ENCODE measurements around the gene BACE2.

The BACE2 gene

DNA sequence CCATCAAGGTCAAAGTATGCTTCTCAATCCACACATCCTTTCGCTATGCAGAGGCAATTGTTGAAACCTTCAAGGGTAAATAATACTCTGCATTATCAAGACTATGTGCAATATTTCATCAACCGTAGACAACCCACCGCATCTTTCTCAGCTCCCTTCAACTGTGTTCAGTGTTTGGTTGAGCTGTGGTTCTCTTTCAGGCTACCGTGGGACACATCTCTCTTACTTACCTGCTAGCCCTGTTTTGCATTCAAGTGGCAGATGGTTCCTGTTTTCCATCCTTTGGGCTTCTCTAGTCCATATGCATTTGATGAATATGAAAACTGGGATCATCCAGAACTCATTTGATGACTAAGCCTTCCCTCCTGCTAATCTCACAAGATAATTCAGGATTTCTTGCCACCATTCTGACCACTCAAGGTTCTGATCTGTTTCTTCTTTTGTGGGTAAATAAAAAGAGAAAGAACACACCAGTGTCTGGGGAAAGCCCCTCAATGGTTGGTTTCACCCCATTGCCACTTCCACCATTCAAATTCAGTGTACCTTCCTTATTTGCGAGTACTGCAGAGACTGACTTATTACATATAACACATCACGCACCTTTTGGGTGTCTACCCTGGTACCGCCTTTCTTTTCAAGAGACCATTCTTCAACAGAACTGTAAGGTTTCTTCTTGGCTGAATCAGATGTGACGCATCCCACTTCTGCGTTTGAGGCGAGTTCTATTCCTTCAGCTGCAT is 61.7 kb downstream of the BACE2 start:
- POLR2A ChIA-PET (ENCODE audit: low non-redundant PET) = no interaction called here
- DNase-seq (ENCODE audit: low spot score) = no peak
- TF ChIP-seq, protein P1, sequence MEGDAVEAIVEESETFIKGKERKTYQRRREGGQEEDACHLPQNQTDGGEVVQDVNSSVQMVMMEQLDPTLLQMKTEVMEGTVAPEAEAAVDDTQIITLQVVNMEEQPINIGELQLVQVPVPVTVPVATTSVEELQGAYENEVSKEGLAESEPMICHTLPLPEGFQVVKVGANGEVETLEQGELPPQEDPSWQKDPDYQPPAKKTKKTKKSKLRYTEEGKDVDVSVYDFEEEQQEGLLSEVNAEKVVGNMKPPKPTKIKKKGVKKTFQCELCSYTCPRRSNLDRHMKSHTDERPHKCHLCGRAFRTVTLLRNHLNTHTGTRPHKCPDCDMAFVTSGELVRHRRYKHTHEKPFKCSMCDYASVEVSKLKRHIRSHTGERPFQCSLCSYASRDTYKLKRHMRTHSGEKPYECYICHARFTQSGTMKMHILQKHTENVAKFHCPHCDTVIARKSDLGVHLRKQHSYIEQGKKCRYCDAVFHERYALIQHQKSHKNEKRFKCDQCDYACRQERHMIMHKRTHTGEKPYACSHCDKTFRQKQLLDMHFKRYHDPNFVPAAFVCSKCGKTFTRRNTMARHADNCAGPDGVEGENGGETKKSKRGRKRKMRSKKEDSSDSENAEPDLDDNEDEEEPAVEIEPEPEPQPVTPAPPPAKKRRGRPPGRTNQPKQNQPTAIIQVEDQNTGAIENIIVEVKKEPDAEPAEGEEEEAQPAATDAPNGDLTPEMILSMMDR (conservative IDR thresholded peaks at IDR 0.05; ENCODE audit: low read depth) = no peak
- no peak overlapping the region for H3K27ac ChIP-seq
- CTCF ChIA-PET = no interaction called here

- DNase-seq (ENCODE audit: low spot score) = no peak
- ChIA-PET POLR2A (ENCODE audit: low non-redundant PET) (no interaction called here), CTCF (interaction anchor here (0.6 to 0.7 kb wide), 2 partner anchors 58 to 1494 kb away, joined by 3 read pairs; no protein-coding TSS in a partner anchor)
- no peak overlapping the region for H3K27ac ChIP-seq
- TF ChIP-seq, protein P1 (conservative IDR thresholded peaks at IDR 0.05; ENCODE audit: low read depth) = no peak
Observed at GRCh38 chr21:41230497-41230896, 62.5 kb downstream of the BACE2 start.

DNA sequence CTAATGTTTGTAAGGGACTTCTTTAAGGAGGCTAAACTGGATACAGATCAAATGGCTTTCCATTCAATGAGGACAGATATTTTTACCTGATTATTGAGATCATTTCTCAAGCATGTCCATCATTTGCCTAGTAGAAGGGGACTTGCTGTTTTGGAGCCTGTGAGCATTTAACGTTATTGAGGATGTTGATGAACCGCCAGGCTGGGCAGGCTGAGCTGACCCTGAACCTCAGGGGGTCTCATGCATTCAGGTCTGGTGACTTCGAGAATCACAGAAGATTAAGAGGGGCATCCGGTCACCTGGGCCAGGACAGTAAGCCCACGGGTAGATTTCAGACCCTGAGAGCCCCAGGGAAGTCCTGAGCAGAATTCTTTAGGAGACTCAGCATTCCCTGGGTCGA is 63.1 kb downstream of the BACE2 start:
- TF ChIP-seq, protein P1 (conservative IDR thresholded peaks at IDR 0.05; ENCODE audit: low read depth) = no peak
- no peak for DNase-seq (ENCODE audit: low spot score)
- CTCF ChIA-PET = interaction anchor here (0.7 kb wide), 1 partner anchor 59 kb away, joined by 3 read pairs; no protein-coding TSS in a partner anchor
- POLR2A ChIA-PET (ENCODE audit: low non-redundant PET) = no interaction called here
- H3K27ac ChIP-seq = no peak overlapping the region

DNA sequence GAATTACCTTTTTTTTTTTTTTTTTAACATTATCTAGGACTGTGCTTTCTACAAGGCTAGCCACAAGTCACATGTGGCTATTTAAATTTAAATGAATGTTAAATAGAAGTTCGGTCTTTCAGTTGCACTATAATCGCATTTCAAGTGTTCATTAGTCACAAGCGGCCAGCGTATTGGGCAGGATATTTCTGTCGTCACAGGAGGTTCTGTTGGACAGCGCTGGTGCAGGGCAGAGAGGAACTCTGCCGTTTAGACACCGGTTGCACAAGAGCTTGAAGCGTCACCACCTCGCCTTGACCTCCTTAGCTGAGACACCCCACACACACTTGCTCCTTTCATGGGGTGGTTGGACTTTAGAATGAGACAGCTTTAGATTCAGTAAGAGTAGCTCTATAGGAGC is 64.1 kb downstream of the BACE2 start:
- no peak for DNase-seq (ENCODE audit: low spot score)
- TF ChIP-seq, protein P1 (conservative IDR thresholded peaks at IDR 0.05; ENCODE audit: low read depth) = no peak
- ChIA-PET POLR2A (ENCODE audit: low non-redundant PET) (no interaction called here), CTCF (no interaction called here)
- no peak overlapping the region for H3K27ac ChIP-seq

- H3K27ac ChIP-seq = no peak overlapping the region
- CTCF ChIA-PET = interaction anchor here (0.6 kb wide), 1 partner anchor 113 kb away, joined by 3 read pairs; no protein-coding TSS in a partner anchor
- DNase-seq (ENCODE audit: low spot score) = no peak
- POLR2A ChIA-PET (ENCODE audit: low non-redundant PET) = no interaction called here
- TF ChIP-seq, protein P1 (conservative IDR thresholded peaks at IDR 0.05; ENCODE audit: low read depth) = no peak
Observed at GRCh38 chr21:41233916-41234315, 66.0 kb downstream of the BACE2 start.

DNA sequence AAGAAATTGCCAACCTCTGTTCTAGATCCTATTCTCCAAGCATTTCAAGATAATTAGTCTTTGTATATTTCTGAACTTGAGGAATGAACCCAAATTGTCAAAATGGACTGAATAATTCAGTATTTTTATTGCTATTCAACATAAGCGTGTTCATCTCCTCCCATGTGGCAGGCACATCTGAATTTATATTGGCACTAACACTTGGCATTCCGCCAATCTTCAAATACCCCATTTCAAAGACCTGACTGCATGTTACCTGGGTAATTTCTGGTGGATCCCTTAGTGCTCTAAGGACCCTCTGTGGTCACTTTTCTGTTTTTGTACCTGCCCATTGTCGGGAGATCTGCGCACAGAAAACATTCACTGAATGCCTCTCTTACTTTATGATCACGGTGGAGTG is 66.6 kb downstream of the BACE2 start:
- ChIA-PET CTCF (no interaction called here), POLR2A (ENCODE audit: low non-redundant PET) (no interaction called here)
- TF ChIP-seq, protein P1 (conservative IDR thresholded peaks at IDR 0.05; ENCODE audit: low read depth) = no peak
- DNase-seq (ENCODE audit: low spot score) = no peak
- no peak overlapping the region for H3K27ac ChIP-seq

Data from RWPE1 (cell line).